GM23248 (cell line): Measurements from ENCODE around the gene ABLIM1. TPM values are rescaled to one million over a fixed set of nuclear protein-coding genes. Genes with fewer than 3 reads are reported as not detected.

ENCODE experiments used
- DNase-seq: peaks from one replicate; pipeline ENCODE4 v3.0.0-alpha.2; 2015
- H2AFZ ChIP-seq: fragments of 200-600 bp; sonication (generic); 2 replicates; pipeline ENCODE4 v1.6.1; 2016; ENCODE audit warnings: antibody characterized with exemption
- H3F3A ChIP-seq: fragments of 200-600 bp; sonication (generic); 2 replicates; pipeline ENCODE4 v1.6.1; 2016; ENCODE audit warnings: mild to moderate bottlenecking, antibody characterized with exemption, mixed run types; ENCODE audit not compliant: insufficient read depth
- H3K27ac ChIP-seq: fragments of 200-600 bp; sonication (generic); 2 replicates; pipeline ENCODE4 v1.5.1; 2016; ENCODE audit warnings: mild to moderate bottlenecking
- H3K27me3 ChIP-seq: fragments of 200-600 bp; sonication (generic); replicated peaks from 2 replicates; pipeline ENCODE4 v1.6.1; 2016; ENCODE audit warnings: mild to moderate bottlenecking; ENCODE audit not compliant: insufficient read depth
- H3K36me3 ChIP-seq: fragments of 200-600 bp; sonication (generic); 2 replicates; pipeline ENCODE4 v1.6.1; 2016; ENCODE audit warnings: low read depth, mild to moderate bottlenecking
- H3K4me1 ChIP-seq: fragments of 200-600 bp; sonication (generic); 2 replicates; pipeline ENCODE4 v1.6.1; 2016; ENCODE audit warnings: mild to moderate bottlenecking; ENCODE audit not compliant: insufficient read depth
- H3K4me2 ChIP-seq: fragments of 200-600 bp; sonication (generic); one replicate; pipeline ENCODE4 v1.6.1; 2016; ENCODE audit warnings: mild to moderate bottlenecking; ENCODE audit not compliant: unreplicated experiment
- H3K4me3 ChIP-seq: fragments of 200-600 bp; sonication (generic); 2 replicates; pipeline ENCODE4 v1.5.1; 2016; ENCODE audit warnings: mild to moderate bottlenecking
- H3K79me2 ChIP-seq: fragments of 200-600 bp; sonication (generic); 2 replicates; pipeline ENCODE4 v1.6.1; 2016; ENCODE audit warnings: mild to moderate bottlenecking; ENCODE audit not compliant: insufficient read depth
- H3K9ac ChIP-seq: fragments of 200-600 bp; sonication (generic); 2 replicates; pipeline ENCODE4 v1.6.1; 2016; ENCODE audit warnings: mild to moderate bottlenecking
- H3K9me2 ChIP-seq: fragments of 200-600 bp; sonication (generic); 2 replicates; pipeline ENCODE4 v1.6.1; 2016; ENCODE audit warnings: mixed run types, mild to moderate bottlenecking, moderate library complexity; ENCODE audit not compliant: insufficient read depth
- H3K9me3 ChIP-seq: fragments of 200-600 bp; sonication (generic); one replicate; pipeline ENCODE4 v1.6.1; 2017; ENCODE audit warnings: low read depth
- H4K20me1 ChIP-seq: fragments of 200-600 bp; sonication (generic); 2 replicates; pipeline ENCODE4 v1.6.0; 2016; ENCODE audit not compliant: insufficient read depth
- EZH2 ChIP-seq: fragments of 200-600 bp; sonication (generic); IDR thresholded peaks from 2 replicates; pipeline ENCODE4 v1.6.1; 2018; ENCODE audit warnings: antibody characterized with exemption, mild to moderate bottlenecking; ENCODE audit not compliant: insufficient read depth, poor library complexity, severe bottlenecking
- EZH2phosphoT487 ChIP-seq: fragments of 200-600 bp; sonication (generic); IDR thresholded peaks from 2 replicates; pipeline ENCODE4 v1.6.1; 2018; ENCODE audit warnings: antibody characterized with exemption, moderate library complexity, mild to moderate bottlenecking, low read depth; ENCODE audit not compliant: insufficient read depth
- WGBS, 2 experiments: methylation state at CpG; one replicate each; pipeline ENCODE4 v1.1.6; 2015 to 2017; ENCODE audit warnings: low lambda C conversion rate in 2 of 2, low coverage in 1 of 2; ENCODE audit errors: missing lambda C conversion rate in 2 of 2; 5-methylcytosine and 5-hydroxymethylcytosine counted together
- in situ Hi-C: fragments of 300-500 bp; cut with MboI; formaldehyde crosslinking; loops from 2 replicates; pipeline ENCODE4 v1.15.0; 2020
- polyA plus RNA-seq: library from polyadenylated mRNA; unstranded; fragments of >200 nt; fragmentation: Nextera tagmentation; extraction: Ambion mirVana; gene quantifications from 2 replicates; pipeline ENCODE4 v1.2.1, GENCODE V29; 2016
- total RNA-seq: library from RNA; depleted of rRNA; stranded (reverse); fragments of >200 nt; shearing (Covaris generic); gene quantifications from 2 replicates; pipeline ENCODE4 v1.2.3, GENCODE V29; 2014

Gene ABLIM1
- total and polyA plus RNA-seq, 2 experiments from 2014 or later = 0.54 to 0.78 TPM

- Histone ChIP-seq H3K27ac (no peak overlapping the region), H3K4me3 (no peak overlapping the region), H3K9ac (no peak overlapping the region), H3K27me3 (peaks cover 17% of the 10 kb centered on the region; the same call in 1 of the 2 replicates), H3K4me2 (no peak overlapping the region), H3K4me1 (no peaks in the 10 kb centered on the region), H3K9me3 (no peaks in the 10 kb centered on the region), H4K20me1 (no peaks in the 10 kb centered on the region), H3F3A (no peaks in the 10 kb centered on the region), H2AFZ (no peak overlapping the region), H3K79me2 (no peaks in the 10 kb centered on the region), H3K36me3 (no peaks in the 10 kb centered on the region), H3K9me2 (no peaks in the 10 kb centered on the region)
- in situ Hi-C loops = no loop called here
- DNase-seq = no peak
- TF ChIP-seq EZH2phosphoT487 = no peak
- TF ChIP-seq EZH2 = no peak
- 39 to 46% methylated on average over 4 of the region's 4 CpGs for WGBS, 2 experiments
These were observed 52.8 kb downstream of the ABLIM1 start for GRCh38 chr10:114605155-114605797.

- Histone ChIP-seq H3K4me3 (no peak overlapping the region), H3K4me2 (no peak overlapping the region), H4K20me1 (no peaks in the 10 kb centered on the region), H3K9me3 (no peaks in the 10 kb centered on the region), H3K79me2 (no peaks in the 10 kb centered on the region), H3K27ac (no peak overlapping the region), H3K9ac (no peak overlapping the region), H2AFZ (no peak overlapping the region), H3K4me1 (no peaks in the 10 kb centered on the region), H3K9me2 (no peaks in the 10 kb centered on the region), H3K27me3 (peaks cover 17% of the 10 kb centered on the region; the same call in 1 of the 2 replicates), H3K36me3 (no peaks in the 10 kb centered on the region), H3F3A (no peaks in the 10 kb centered on the region)
- in situ Hi-C loops = no loop called here
- WGBS, 2 experiments = 50 to 56% methylated on average over 5 of the region's 5 CpGs
- DNase-seq = peak; percentile 20
- TF ChIP-seq EZH2phosphoT487 = no peak
- TF ChIP-seq EZH2 = no peak
These were observed 53.5 kb downstream of the ABLIM1 start for GRCh38 chr10:114604357-114605130.

- DNase-seq = no peak
- no peak overlapping the region for H3K9ac ChIP-seq
- in situ Hi-C loops = no loop called here
- H3K79me2 ChIP-seq = no peaks in the 10 kb centered on the region
- no peaks in the 10 kb centered on the region for H3K9me2 ChIP-seq
- H3K4me1 ChIP-seq = no peaks in the 10 kb centered on the region
- TF ChIP-seq EZH2 = no peak
- no peak for TF ChIP-seq EZH2phosphoT487
- H3K4me2 ChIP-seq = no peak overlapping the region
- H3K27me3 ChIP-seq = peaks cover 17% of the 10 kb centered on the region; the same call in 1 of the 2 replicates
- no peaks in the 10 kb centered on the region for H3K36me3 ChIP-seq
- H2AFZ ChIP-seq = no peak overlapping the region
- no peaks in the 10 kb centered on the region for H3K9me3 ChIP-seq
- 79 to 82% methylated on average over 2 of the region's 2 CpGs for WGBS, 2 experiments
- no peak overlapping the region for H3K4me3 ChIP-seq
- no peaks in the 10 kb centered on the region for H3F3A ChIP-seq
- no peak overlapping the region for H3K27ac ChIP-seq
- H4K20me1 ChIP-seq = no peaks in the 10 kb centered on the region
These were observed 54.1 kb downstream of the ABLIM1 start for GRCh38 chr10:114603948-114604347.

- Histone ChIP-seq H3K27ac (no peak overlapping the region), H3F3A (no peaks in the 10 kb centered on the region), H3K9me3 (no peaks in the 10 kb centered on the region), H3K79me2 (no peaks in the 10 kb centered on the region), H3K4me2 (no peak overlapping the region), H3K4me3 (no peak overlapping the region), H3K36me3 (no peaks in the 10 kb centered on the region), H3K9ac (no peak overlapping the region), H4K20me1 (no peaks in the 10 kb centered on the region), H3K27me3 (peaks cover 17% of the 10 kb centered on the region; the same call in 1 of the 2 replicates), H3K9me2 (no peaks in the 10 kb centered on the region), H3K4me1 (no peaks in the 10 kb centered on the region), H2AFZ (no peak overlapping the region)
- TF ChIP-seq EZH2phosphoT487 = no peak
- no peak for TF ChIP-seq EZH2
- WGBS, 2 experiments = 29 to 38% methylated on average over 1 of the region's 1 CpG
- in situ Hi-C loops = no loop called here
- DNase-seq = no peak
These were observed 54.8 kb downstream of the ABLIM1 start for GRCh38 chr10:114603303-114603702.
